Stomach (tissue), 9 donors: ENCODE results near the gene ST6GALNAC6. TPM values are rescaled to one million over a fixed set of nuclear protein-coding genes. Genes with fewer than 3 reads are reported as not detected.

Experiments
- DNase-seq, 2 donors: peaks; one replicate each; pipeline versions ENCODE4 v3.0.0 to v3.0.0-alpha.2; 2013 to 2019
- H3K27ac ChIP-seq, 5 donors: fragments of 200-600 bp in 4 of 5; sonication (generic) in 4 of 5; one replicate each; pipeline ENCODE4 v1.5.1; 2013 to 2019; ENCODE audit warnings: mild to moderate bottlenecking in 1 of 5, moderate library complexity in 1 of 5
- H3K27me3 ChIP-seq, 3 donors: fragments of 200-600 bp; sonication (generic); one replicate each; pipeline ENCODE4 v1.5.1; 2017 to 2019; ENCODE audit warnings: mixed run types in 1 of 3
- H3K36me3 ChIP-seq, 4 donors: fragments of 200-600 bp; sonication (generic); 1 replicate in 3 of 4; 2 replicates in 1 of 4; pipeline ENCODE4 v1.5.1; 2016 to 2019
- H3K4me1 ChIP-seq, 4 donors: fragments of 200-600 bp; sonication (generic); one replicate each; pipeline ENCODE4 v1.5.1; 2016 to 2019
- H3K4me3 ChIP-seq, 4 donors: fragments of 200-600 bp; sonication (generic) in 3 of 4; one replicate each; pipeline ENCODE4 v1.5.1; 2016 to 2019; ENCODE audit warnings: mild to moderate bottlenecking in 1 of 4
- H3K9me3 ChIP-seq, 4 donors: fragments of 200-600 bp; sonication (generic); one replicate each; pipeline ENCODE4 v1.5.1; 2016 to 2019
- CTCF ChIP-seq, 7 experiments: fragments of 450-650 bp in 4 of 7; fragments of 200-600 bp in 3 of 7; sonication (generic) in 3 of 7; IDR thresholded peaks; one replicate each; pipeline ENCODE4 v1.5.1; 2016 to 2019; ENCODE audit warnings: antibody characterized with exemption in 7 of 7, control low read depth in 2 of 7, mild to moderate bottlenecking in 1 of 7
- EP300 ChIP-seq: sonication (generic); formaldehyde crosslinking; IDR thresholded peaks from one replicate; pipeline ENCODE4 v1.6.1; 2017; ENCODE audit warnings: antibody characterized with exemption
- POLR2A ChIP-seq, 4 donors: fragments of 450-650 bp; IDR thresholded peaks; one replicate each; pipeline ENCODE4 v1.6.1; 2016; ENCODE audit warnings: antibody characterized with exemption in 4 of 4, control low read depth in 2 of 4, mild to moderate bottlenecking in 1 of 4, moderate library complexity in 1 of 4
- POLR2AphosphoS5 ChIP-seq, 3 donors: sonication (generic); formaldehyde crosslinking; IDR thresholded peaks; one replicate each; pipeline ENCODE4 v1.6.1; 2016; ENCODE audit warnings: antibody characterized with exemption in 3 of 3
- whole genome bisulfite sequencing, 5 donors: extraction: QIAGEN DNeasy Blood & Tissue Kit in 3 of 5; methylation state at CpG; one replicate each; pipeline versions ENCODE4 v1.1.5 to v1.1.7; 2013 to 2018; 5-methylcytosine and 5-hydroxymethylcytosine counted together
- intact Hi-C: fragments of 100-400 bp; cut with DNase I; formaldehyde crosslinking; loops from one replicate; pipeline ENCODE4 v1.15.1; 2023; ENCODE audit warnings: low total_unique reads
- polyA plus RNA-seq, 3 donors: library from polyadenylated mRNA; stranded (reverse); fragments of 200-250 nt; gene quantifications; one replicate each; pipeline ENCODE4 v1.2.3, GENCODE V29; 2013
- total RNA-seq, 5 donors: library from RNA; depleted of rRNA; stranded (reverse); fragments of >200 nt; gene quantifications; one replicate each; pipeline versions ENCODE4 v1.1.0 to v1.2.3, GENCODE V29; 2014 to 2016
- donor health status: healthy with polysubstance abuse.
- donor health status: Bipolar disorder and iron deficiency.
- donor health status: healthy.

Gene ST6GALNAC6
- total and polyA plus RNA-seq, 8 donors, result 18.0 to 145 (median 53.0) TPM

DNA sequence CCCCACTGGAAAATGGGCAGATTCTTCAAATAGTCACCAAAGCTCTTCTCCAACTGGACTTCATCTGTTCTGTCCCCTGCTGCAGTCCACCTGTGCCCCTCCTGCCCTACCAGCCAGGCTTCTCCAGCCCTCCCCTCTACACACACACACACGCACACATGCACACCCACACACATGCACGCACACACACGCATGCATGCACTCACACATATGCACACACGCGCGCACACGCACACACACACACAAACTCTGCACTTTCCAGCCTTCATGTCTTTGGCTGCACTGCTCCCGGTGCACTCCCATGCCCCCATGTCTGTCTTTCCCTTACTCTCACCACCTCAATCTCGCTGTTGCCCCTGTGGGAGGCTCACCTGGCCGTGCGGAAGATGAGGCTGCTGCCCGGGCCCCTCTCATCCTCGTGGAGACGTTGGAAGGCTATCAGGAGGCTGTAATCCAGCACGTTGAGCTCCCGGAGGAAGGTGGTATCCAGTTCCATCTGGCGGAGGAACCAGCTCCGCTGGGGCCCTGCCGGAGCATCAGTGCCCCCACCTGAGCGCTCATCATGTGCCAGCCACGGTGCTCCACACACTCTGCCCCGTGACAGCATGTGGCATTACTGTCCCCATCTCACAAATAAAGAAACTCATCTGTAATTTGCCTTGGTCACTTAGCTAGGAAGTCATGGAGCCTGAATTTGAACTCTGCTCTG is 25.5 kb upstream of the ST6GALNAC6 start:
- intact Hi-C loops, result loop anchor here (5.0 kb wide), 1 partner anchor 333 kb away; no protein-coding TSS in a partner anchor
- 86 to 91% (median 89%) methylated on average over 21 to 22 of the region's 22 CpGs for WGBS, 5 donors
- Histone ChIP-seq H3K27me3 (peaks cover 0 to 61% (median 20%) of the 10 kb centered on the region in 3 donors), H3K27ac (no peak overlapping the region), H3K36me3 (no peaks in the 10 kb centered on the region), H3K9me3 (no peaks in the 10 kb centered on the region), H3K4me1 (peaks cover 23 to 42% (median 33%) of the 10 kb centered on the region in 4 donors), H3K4me3 (no peak overlapping the region)
- no peak for TF ChIP-seq POLR2AphosphoS5 (IDR thresholded peaks at IDR 0.05)
- TF ChIP-seq CTCF (IDR thresholded peaks at IDR 0.05), result no peak
- no peak for TF ChIP-seq EP300
- no peak for TF ChIP-seq POLR2A (IDR thresholded peaks at IDR 0.05)
- no peak for DNase-seq

- H3K4me1 ChIP-seq, result peaks cover 34 to 53% (median 41%) of the 10 kb centered on the region in 4 donors
- no peak overlapping the region for H3K27ac ChIP-seq
- no peaks in the 10 kb centered on the region for H3K36me3 ChIP-seq
- H3K27me3 ChIP-seq, result peaks cover 0 to 50% (median 20%) of the 10 kb centered on the region in 3 donors
- H3K4me3 ChIP-seq, result no peak overlapping the region
- intact Hi-C loops, result loop anchor here (5.0 kb wide), 1 partner anchor 331 kb away; no protein-coding TSS in a partner anchor
- DNase-seq, result no peak
- WGBS, 5 donors, result 73 to 81% (median 79%) methylated on average over 8 of the region's 8 CpGs
- no peaks in the 10 kb centered on the region for H3K9me3 ChIP-seq
- TF ChIP-seq POLR2A (IDR thresholded peaks at IDR 0.05) (no peak), EP300 (no peak), CTCF (IDR thresholded peaks at IDR 0.05) (no peak), POLR2AphosphoS5 (IDR thresholded peaks at IDR 0.05) (no peak)
These were observed 24.4 kb upstream of the ST6GALNAC6 start for GRCh38 chr9:127923771-127924170.

DNA sequence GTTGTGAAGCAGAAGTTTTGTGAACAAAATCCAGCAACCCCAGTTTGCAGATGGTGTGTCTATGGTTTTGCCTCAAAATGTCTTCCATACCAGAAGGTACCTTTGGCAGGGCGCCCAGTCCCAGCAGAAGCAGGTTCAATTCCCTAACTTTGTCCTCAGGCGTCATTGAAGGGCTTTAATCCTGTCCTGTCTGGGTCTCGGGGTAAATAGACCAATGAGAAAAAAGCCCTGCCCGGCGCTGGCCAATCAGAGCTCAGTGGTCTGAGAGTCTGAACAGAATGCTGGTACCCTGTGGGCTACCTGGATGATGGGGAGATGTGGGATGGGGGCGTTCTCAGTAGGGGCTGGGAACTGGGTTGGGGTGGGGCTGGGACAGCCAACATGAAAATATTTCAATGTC is 23.6 kb upstream of the ST6GALNAC6 start:
- TF ChIP-seq POLR2A (IDR thresholded peaks at IDR 0.05) (no peak), CTCF (IDR thresholded peaks at IDR 0.05) (no peak), EP300 (no peak), POLR2AphosphoS5 (IDR thresholded peaks at IDR 0.05) (no peak)
- Histone ChIP-seq H3K27me3 (peaks cover 0 to 43% (median 19%) of the 10 kb centered on the region in 3 donors), H3K4me3 (no peak overlapping the region), H3K9me3 (no peaks in the 10 kb centered on the region), H3K4me1 (peaks cover 38 to 53% (median 43%) of the 10 kb centered on the region in 4 donors), H3K27ac (no peak overlapping the region), H3K36me3 (no peaks in the 10 kb centered on the region)
- intact Hi-C loops, result loop anchor here (5.0 kb wide), 1 partner anchor 331 kb away; no protein-coding TSS in a partner anchor
- no peak for DNase-seq
- WGBS, 5 donors, result 54 to 68% (median 60%) methylated on average over 6 of the region's 6 CpGs

- WGBS, 5 donors, result 13 to 18% (median 15%) methylated on average over 31 to 45 of the region's 45 CpGs
- H3K36me3 ChIP-seq, result no peaks in the 10 kb centered on the region
- peak overlapping the region in 3 of 4 donors; percentile 7 to 31 (median 13) for H3K4me3 ChIP-seq
- H3K27me3 ChIP-seq, result peaks cover 0 to 29% (median 5%) of the 10 kb centered on the region in 3 donors
- intact Hi-C loops, result loop anchor here (5.0 kb wide), 1 partner anchor 329 kb away; no protein-coding TSS in a partner anchor
- DNase-seq, result peak; percentile 81 to 85
- TF ChIP-seq CTCF (IDR thresholded peaks at IDR 0.05) (peak in 5 of 7 experiments; percentile 93 to 99 (median 96)), POLR2AphosphoS5 (IDR thresholded peaks at IDR 0.05) (peak in 1 of 3 donors; percentile 33), POLR2A (IDR thresholded peaks at IDR 0.05) (no peak), EP300 (no peak)
- H3K4me1 ChIP-seq, result peaks cover 33 to 51% (median 40%) of the 10 kb centered on the region in 4 donors
- H3K27ac ChIP-seq, result no peak overlapping the region
- no peaks in the 10 kb centered on the region for H3K9me3 ChIP-seq
These were observed 22.2 kb upstream of the ST6GALNAC6 start for GRCh38 chr9:127921557-127922120.
